ENCODE results near the gene CDK17.

The CDK17 gene

GRCh38 chr12:96239711-96240635 is 160.3 kb downstream of the CDK17 start:
- Histone ChIP-seq H3K27ac (peak overlapping the region; percentile 72), H3K9ac (no peak overlapping the region), H3K4me3 (ENCODE audit: low read depth, low read length) (no peak overlapping the region), H3K36me3 (ENCODE audit: control insufficient read depth, insufficient read depth, low read length) (no peaks in the 10 kb centered on the region), H3K4me1 (peaks cover 7% of the 10 kb centered on the region), H3K4me2 (ENCODE audit: low read length) (no peak overlapping the region), H3K27me3 (ENCODE audit: control insufficient read depth, insufficient read depth, low read length) (no peaks in the 10 kb centered on the region), H3K79me2 (peaks cover 2% of the 10 kb centered on the region), H3K9me3 (ENCODE audit: control insufficient read depth, low read length) (no peaks in the 10 kb centered on the region), H2AFZ (no peak overlapping the region)
- no peak for TF ChIP-seq CTCF (IDR thresholded peaks at IDR 0.05)

- H3K79me2 ChIP-seq = peaks cover 2% of the 10 kb centered on the region
- no peak overlapping the region for H2AFZ ChIP-seq
- H3K27ac ChIP-seq = peak overlapping the region; percentile 73
- H3K36me3 ChIP-seq (ENCODE audit: control insufficient read depth, insufficient read depth, low read length) = no peaks in the 10 kb centered on the region
- H3K4me1 ChIP-seq = peaks cover 7% of the 10 kb centered on the region
- no peaks in the 10 kb centered on the region for H3K27me3 ChIP-seq (ENCODE audit: control insufficient read depth, insufficient read depth, low read length)
- no peaks in the 10 kb centered on the region for H3K9me3 ChIP-seq (ENCODE audit: control insufficient read depth, low read length)
- no peak overlapping the region for H3K4me2 ChIP-seq (ENCODE audit: low read length)
- H3K4me3 ChIP-seq (ENCODE audit: low read depth, low read length) = no peak overlapping the region
- H3K9ac ChIP-seq = no peak overlapping the region
- TF ChIP-seq CTCF (IDR thresholded peaks at IDR 0.05) = no peak
These were observed 161.7 kb downstream of the CDK17 start for GRCh38 chr12:96238336-96239047.

- H3K9ac ChIP-seq = no peak overlapping the region
- no peak overlapping the region for H3K4me3 ChIP-seq (ENCODE audit: low read depth, low read length)
- peaks cover 2% of the 10 kb centered on the region for H3K79me2 ChIP-seq
- no peaks in the 10 kb centered on the region for H3K27me3 ChIP-seq (ENCODE audit: control insufficient read depth, insufficient read depth, low read length)
- no peak overlapping the region for H2AFZ ChIP-seq
- H3K36me3 ChIP-seq (ENCODE audit: control insufficient read depth, insufficient read depth, low read length) = no peaks in the 10 kb centered on the region
- H3K27ac ChIP-seq = peak overlapping the region; percentile 73
- H3K4me2 ChIP-seq (ENCODE audit: low read length) = no peak overlapping the region
- no peaks in the 10 kb centered on the region for H3K9me3 ChIP-seq (ENCODE audit: control insufficient read depth, low read length)
- no peak for TF ChIP-seq CTCF (IDR thresholded peaks at IDR 0.05)
- peaks cover 7% of the 10 kb centered on the region for H3K4me1 ChIP-seq
These were observed 162.7 kb downstream of the CDK17 start for GRCh38 chr12:96237465-96238077.

- no peaks in the 10 kb centered on the region for H3K36me3 ChIP-seq (ENCODE audit: control insufficient read depth, insufficient read depth, low read length)
- H3K27ac ChIP-seq = peak overlapping the region; percentile 73
- no peak overlapping the region for H3K9ac ChIP-seq
- H3K9me3 ChIP-seq (ENCODE audit: control insufficient read depth, low read length) = no peaks in the 10 kb centered on the region
- H3K4me1 ChIP-seq = peaks cover 7% of the 10 kb centered on the region
- no peak overlapping the region for H2AFZ ChIP-seq
- peaks cover 2% of the 10 kb centered on the region for H3K79me2 ChIP-seq
- H3K4me2 ChIP-seq (ENCODE audit: low read length) = no peak overlapping the region
- no peaks in the 10 kb centered on the region for H3K27me3 ChIP-seq (ENCODE audit: control insufficient read depth, insufficient read depth, low read length)
- no peak for TF ChIP-seq CTCF (IDR thresholded peaks at IDR 0.05)
- H3K4me3 ChIP-seq (ENCODE audit: low read depth, low read length) = no peak overlapping the region
These were observed 163.2 kb downstream of the CDK17 start for GRCh38 chr12:96237035-96237434.
